GM19351 (cell line): ENCODE data around the gene CAMK1D.

Source experiments
- ATAC-seq: cut with Tn5 transposase; IDR thresholded peaks from one replicate; pipeline ENCODE4 v1.9.1; 2021; ENCODE audit warnings: mild to moderate bottlenecking, moderate library complexity; ENCODE audit not compliant: unreplicated experiment

CAMK1D gene

GRCh38 chr10:12459762-12460161 is 110.4 kb downstream of the CAMK1D start:
- no peak for ATAC-seq

GRCh38 chr10:12463459-12463838 is 114.1 kb downstream of the CAMK1D start:
- ATAC-seq = peak; percentile 53

DNA sequence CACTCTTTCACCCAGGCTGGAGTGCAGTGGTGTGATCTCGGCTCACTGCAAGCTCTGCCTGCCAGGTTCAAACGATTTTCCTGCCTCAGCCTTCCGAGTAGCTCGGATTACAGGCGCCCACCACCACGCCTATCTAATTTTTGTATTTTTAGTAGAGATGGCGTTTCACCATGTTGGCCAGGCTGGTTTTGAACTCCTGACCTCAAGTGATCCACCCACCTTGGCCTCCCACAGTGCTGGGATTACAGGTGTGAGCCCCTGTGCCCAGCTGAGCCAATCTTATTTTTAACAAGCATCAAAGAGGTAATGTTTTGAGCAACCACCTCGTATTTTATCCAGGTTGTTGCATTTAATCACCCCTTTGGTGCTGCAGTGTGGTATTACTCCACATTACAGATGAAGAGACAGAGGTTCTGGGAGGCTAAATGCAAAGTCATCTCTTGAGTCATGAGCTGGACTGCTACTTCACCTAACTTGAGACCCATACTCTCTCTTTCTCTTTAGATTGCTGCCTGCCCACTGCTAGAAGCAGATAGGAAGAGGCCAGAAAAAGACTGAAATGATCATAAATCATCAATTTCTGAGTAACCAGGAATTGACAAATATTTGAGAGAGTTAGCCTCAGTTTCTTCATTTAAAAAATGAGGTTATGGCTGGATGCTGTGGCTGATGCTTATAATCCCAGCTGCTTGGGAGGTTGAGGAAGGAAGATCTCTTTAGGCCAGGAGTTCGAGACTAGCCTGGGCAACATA is 116.2 kb downstream of the CAMK1D start:
- no peak for ATAC-seq

DNA sequence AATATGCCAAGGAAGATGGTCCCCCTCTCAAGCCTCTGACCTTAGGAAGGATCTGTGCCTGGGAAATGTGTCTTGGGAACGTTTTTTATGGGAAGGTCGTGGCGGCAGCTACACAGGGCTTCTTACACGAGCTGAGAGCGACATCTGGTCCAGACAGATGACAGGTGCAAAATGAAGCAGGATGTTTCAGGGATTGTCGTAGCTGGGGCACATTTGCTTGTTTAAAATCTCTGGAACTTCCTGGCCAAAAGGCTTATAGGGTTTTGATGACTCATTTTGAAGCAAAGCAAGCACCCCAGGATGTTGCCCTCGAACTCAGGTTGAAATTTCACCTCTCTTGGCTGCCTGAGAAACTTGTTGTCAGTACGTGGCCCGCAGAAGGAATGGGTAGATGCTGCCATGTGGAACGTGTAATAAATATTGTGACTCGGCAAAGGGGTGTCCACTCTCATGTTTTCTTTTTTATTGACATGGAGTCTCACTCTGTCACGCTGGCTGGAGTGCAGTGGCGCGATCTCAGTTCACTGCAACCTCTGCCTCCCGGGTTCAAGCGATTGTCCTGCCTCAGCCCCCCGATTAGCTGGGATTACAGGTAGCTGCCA is 117.5 kb downstream of the CAMK1D start:
- ATAC-seq = no peak

DNA sequence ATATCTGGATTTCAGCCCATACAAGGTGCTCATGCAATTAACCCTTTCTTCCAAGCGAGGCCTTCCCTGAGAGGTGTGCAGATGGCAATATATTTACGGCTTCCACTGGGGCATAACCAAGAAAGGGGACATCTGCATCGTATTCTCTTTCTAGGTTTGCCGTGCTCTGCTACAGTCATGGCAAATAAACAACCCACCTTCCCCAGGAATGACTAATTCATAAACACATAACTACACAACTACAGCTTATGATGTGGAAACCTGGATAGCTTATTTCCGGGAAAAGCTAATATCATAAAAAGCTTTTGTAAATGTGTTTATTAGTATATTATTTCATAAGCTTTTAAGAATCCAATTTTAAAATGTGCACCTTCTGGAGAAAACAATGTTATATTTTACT is 120.0 kb downstream of the CAMK1D start:
- ATAC-seq = no peak

- ATAC-seq = no peak
Observed at GRCh38 chr10:12470719-12471118, 121.4 kb downstream of the CAMK1D start.

GRCh38 chr10:12471135-12471534 is 121.8 kb downstream of the CAMK1D start:
- ATAC-seq = no peak

DNA sequence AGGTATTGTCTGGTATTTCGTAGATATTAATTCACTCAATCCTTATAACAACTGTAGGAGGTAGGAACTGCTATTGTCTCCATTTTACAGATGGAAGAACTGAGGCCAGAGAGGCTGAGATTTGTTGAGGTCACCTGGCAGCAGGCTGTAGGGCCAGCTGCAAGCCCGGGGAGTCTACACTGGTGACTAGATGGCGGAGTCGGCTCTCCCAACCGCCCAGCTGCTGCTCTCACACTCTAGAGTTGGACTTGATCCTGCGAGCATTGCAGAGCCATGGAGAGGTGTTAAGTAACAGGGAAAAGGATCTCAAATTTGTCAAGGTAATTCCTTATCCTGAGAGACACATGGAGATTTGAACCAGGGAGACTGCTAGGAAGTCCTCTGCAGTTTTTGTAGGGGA is 124.1 kb downstream of the CAMK1D start:
- ATAC-seq = no peak

DNA sequence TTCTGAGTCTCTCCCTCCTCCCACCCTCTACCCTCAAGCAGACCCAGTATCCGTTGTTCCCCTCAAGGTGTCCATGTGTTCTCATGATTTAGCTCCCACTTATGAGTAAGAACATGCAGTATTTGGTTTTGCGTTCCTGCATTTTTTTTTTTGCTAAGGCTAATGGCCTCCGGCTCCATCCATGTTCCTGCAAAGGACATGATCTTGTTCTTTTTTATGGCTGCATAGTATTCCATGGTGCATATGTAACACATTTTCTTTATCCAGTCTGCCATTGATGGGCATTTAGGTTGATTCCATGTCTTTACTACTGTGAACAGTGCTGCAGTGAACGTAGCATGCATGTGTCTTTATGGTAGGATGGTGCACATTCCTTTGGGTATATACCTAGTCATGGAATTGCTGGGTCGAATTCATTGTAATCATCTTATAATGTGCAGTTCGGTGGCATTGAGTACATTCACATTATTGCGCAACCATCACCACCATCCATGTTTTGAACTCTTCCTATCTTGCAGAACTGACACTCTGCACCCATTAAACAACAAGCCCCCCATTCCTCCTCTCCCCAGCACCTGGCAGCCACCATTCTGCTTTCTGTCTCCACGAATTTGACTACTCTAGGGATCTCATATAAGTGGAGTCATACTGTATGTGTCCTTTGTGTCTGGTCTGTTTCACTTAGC is 125.5 kb downstream of the CAMK1D start:
- no peak for ATAC-seq

DNA sequence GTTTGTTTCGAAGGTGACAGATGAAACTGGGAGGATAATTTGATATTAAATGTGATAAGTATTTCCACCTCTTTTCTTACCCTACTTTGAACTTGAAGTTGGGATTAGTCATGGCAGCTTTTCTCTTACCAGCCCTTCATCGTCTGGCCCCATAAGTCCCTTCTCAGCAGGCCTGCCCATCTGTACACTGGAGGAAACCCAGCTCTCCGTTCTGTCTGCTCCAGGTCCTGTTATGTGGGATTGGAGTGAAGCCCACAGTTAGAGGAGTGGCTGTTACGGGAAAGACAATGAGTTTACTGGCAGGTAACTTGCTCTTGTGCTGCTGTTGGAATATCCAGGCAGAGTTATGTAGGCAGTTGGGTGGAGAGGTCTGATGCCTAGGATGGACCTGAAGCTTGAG is 127.3 kb downstream of the CAMK1D start:
- ATAC-seq = no peak

GRCh38 chr10:12479437-12479844 is 130.1 kb downstream of the CAMK1D start:
- ATAC-seq = no peak

DNA sequence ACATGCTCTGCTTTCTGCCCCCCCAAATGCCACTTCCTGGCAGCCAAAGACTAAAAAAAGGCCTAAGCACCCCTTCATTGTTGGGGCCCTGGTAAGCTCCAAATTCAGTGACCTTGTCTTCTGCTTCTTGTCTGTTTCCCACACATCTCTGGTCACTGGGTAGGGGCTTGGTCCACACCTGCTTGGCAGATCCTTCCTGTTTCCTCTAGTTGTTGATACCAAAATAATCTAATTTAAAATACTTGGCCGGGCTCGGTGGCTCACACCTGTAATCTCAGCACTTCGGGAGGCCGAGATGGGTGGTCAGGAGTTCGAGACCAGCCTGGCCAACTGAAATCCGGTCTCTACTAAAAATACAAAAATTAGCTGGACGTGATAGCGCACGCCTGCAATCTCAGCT is 130.6 kb downstream of the CAMK1D start:
- no peak for ATAC-seq

GRCh38 chr10:12480440-12480839 is 131.1 kb downstream of the CAMK1D start:
- no peak for ATAC-seq

DNA sequence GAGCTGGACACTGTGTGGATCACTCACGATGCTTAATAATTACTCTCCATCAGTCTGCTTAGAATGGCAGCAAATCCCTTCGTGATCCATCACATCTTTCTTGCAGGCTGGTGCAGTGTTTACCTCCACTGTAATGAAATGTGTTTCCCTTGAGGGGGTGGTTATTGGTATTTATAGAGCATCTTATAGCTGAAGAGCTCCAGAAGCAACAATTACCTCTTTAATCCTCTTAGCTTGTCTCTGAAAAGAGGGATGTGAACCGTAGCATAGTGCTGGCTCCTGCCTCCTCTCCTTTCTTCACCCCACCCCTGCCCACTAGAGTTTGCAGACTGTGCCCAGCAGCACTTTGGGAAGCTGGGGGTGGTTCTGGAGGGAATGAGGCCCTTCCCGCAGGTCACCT is 132.6 kb downstream of the CAMK1D start:
- no peak for ATAC-seq

- ATAC-seq = no peak
Observed at GRCh38 chr10:12482587-12482986, 133.2 kb downstream of the CAMK1D start.

DNA sequence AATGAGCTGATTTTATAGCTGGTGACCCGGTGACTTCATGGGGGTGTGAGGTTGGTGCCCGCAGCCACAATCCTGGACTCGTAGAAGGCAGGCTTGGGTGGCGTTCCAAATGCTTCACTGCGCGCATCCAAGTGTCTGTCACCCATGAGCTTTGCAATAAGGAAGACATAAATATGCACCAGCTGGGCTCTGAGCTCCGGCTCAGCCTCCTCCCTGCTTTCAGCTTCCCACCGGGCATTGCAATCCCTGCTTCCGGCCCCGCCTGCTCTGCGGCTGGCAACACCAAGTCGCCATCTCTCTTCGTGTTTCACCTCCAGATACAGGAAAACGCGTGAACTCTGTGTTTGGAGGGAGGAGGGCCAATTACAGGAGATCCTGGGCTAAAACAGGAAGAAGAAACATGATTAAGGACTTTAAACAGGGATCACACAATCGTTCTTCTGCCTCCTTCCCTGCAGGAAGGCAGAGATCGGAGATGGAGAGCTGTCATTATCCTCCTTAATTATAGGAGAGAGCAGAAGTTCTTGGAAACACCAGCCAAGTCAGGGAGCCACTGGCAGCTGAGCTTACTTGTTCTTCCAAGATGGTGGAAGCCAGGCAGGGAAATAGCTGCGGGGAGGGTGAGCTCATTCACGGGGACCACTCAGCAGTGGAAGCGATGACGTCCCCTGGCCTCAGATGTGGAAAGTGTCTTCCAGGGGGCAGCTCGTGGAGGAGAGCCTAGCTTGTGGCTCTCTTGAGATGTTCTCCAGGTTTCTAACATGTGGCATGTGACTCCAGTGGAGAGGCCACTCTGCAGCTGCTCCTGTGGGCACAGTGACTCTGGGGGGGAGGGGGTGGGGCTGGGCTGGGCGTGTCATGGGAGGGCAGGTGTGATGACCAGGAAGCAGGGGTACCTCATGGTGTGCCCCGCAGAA is 134.9 kb downstream of the CAMK1D start:
- peak; percentile 36 for ATAC-seq

GRCh38 chr10:12484941-12485805 is 135.8 kb downstream of the CAMK1D start:
- ATAC-seq = peak; percentile 88

GRCh38 chr10:12487366-12487765 is 138.0 kb downstream of the CAMK1D start:
- ATAC-seq = no peak

DNA sequence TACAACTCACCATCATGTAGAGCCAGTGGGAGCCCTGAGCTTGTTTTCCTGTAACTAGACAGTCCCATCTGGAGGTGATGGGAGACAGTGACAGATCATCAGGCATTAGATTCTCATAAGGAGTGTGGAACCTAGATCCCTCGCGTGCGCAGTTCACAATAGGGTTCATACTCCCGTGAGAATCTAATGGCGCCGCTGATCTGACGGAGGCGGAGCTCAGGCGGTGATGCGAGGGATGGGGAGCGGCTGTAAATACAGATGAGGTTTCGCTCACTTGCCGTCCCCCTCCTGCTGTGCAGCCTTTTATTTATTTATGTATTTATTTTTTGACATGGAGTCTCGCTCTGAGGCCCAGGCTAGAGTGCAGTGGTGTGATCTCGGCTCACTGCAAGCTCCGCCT is 139.3 kb downstream of the CAMK1D start:
- no peak for ATAC-seq

DNA sequence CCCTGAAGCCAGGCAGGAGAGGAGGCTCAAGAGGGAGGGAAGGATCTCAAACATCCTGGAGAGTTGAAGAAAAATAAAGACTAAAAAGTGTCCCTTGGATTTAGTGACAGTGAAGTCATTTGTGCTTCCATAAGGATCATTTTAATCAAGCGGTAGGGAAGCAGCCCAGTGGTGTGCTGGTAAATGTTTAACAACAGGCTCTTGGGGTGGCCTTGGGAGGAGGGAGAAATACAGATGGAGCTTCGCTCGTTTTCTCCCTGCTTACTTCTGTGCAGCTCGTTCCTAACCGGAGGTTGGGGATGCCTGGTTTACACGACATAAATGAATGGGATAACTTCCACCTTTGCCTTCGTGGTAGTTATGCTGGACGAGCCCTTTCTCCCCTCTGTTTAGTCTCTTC is 140.0 kb downstream of the CAMK1D start:
- no peak for ATAC-seq
